Lung (tissue), 12 donors: Measurements from ENCODE around the gene APBA2. TPM values are rescaled to one million over a fixed set of nuclear protein-coding genes. Genes with fewer than 3 reads are reported as not detected.

ENCODE experiments used
- ATAC-seq: fragments of 200-7000 bp; cut with Tn5 transposase; one replicate; pipeline ENCODE4 v1.9.1; 2020; ENCODE audit warnings: moderate number of reproducible peaks; ENCODE audit not compliant: insufficient read depth, low FRiP score
- DNase-seq, 3 donors: peaks; one replicate each; pipeline ENCODE4 v3.0.0-alpha.2; 2013 to 2017
- H3K27ac ChIP-seq, 2 donors: one replicate each; pipeline ENCODE4 v1.5.1; 2013; ENCODE audit warnings: mild to moderate bottlenecking in 2 of 2, moderate library complexity in 2 of 2, control low read depth in 1 of 2, inconsistent platforms in 1 of 2, low read depth in 1 of 2, low read length in 1 of 2
- H3K27me3 ChIP-seq, 3 donors: one replicate each; pipeline ENCODE4 v1.5.1; 2013; ENCODE audit warnings: low read length in 2 of 3; ENCODE audit not compliant: control insufficient read depth in 3 of 3, insufficient read depth in 3 of 3
- H3K36me3 ChIP-seq, 4 donors: one replicate each; pipeline ENCODE4 v1.5.1; 2013; ENCODE audit warnings: low read length in 4 of 4, mild to moderate bottlenecking in 1 of 4, moderate library complexity in 1 of 4; ENCODE audit not compliant: control insufficient read depth in 4 of 4, insufficient read depth in 4 of 4
- H3K4me1 ChIP-seq, 5 donors: one replicate each; pipeline ENCODE4 v1.5.1; 2013; ENCODE audit warnings: low read length in 5 of 5, mild to moderate bottlenecking in 2 of 5, moderate library complexity in 1 of 5; ENCODE audit not compliant: control insufficient read depth in 5 of 5, insufficient read depth in 5 of 5
- H3K4me3 ChIP-seq: one replicate; pipeline ENCODE4 v1.5.1; 2013; ENCODE audit warnings: mild to moderate bottlenecking, control low read depth, moderate library complexity
- H3K9ac ChIP-seq, 2 donors: one replicate each; pipeline ENCODE4 v1.5.1; 2013; ENCODE audit warnings: low read length in 2 of 2, control low read depth in 1 of 2; ENCODE audit not compliant: insufficient read depth in 1 of 2
- H3K9me3 ChIP-seq, 4 donors: one replicate each; pipeline ENCODE4 v1.5.1; 2013; ENCODE audit warnings: low read length in 3 of 4, mild to moderate bottlenecking in 1 of 4, moderate library complexity in 1 of 4; ENCODE audit not compliant: control insufficient read depth in 4 of 4, insufficient read depth in 3 of 4
- WGBS, 2 donors: extraction: QIAGEN DNeasy Blood & Tissue Kit; methylation state at CpG; one replicate each; pipeline ENCODE4 v1.1.7; 2013; 5-methylcytosine and 5-hydroxymethylcytosine counted together
- polyA plus RNA-seq, 2 donors: library from polyadenylated mRNA; stranded (reverse); fragments of 200-250 nt; gene quantifications; one replicate each; pipeline ENCODE4 v1.2.1, GENCODE V29; 2013
- total RNA-seq, 2 donors: library from RNA; depleted of rRNA in 1 of 2; stranded (reverse); fragments of >200 nt in 1 of 2; gene quantifications; one replicate each; pipeline ENCODE4 v1.2.1, GENCODE V29; 2014 to 2021
- TF ChIP-seq, protein P1 (sequence below): IDR thresholded peaks from 2 replicates; pipeline ENCODE4 v1.5.1; 2012; ENCODE audit warnings: mild to moderate bottlenecking; ENCODE audit errors: control extremely low read depth, extremely low read depth
- donor health status: control.
- donor health status: control.
- donor health status: Bipolar disorder and iron deficiency.
- donor health status: healthy.
- donor health status: DM: yes; HTN: yes; CAD: no.

APBA2 gene
- total and polyA plus RNA-seq, 4 donors, result 1.6 to 18.3 (median 4.5) TPM

- Histone ChIP-seq H3K36me3 (no peaks in the 10 kb centered on the region), H3K9me3 (no peaks in the 10 kb centered on the region), H3K27ac (no peak overlapping the region), H3K27me3 (no peaks in the 10 kb centered on the region), H3K9ac (no peak overlapping the region), H3K4me3 (no peak overlapping the region), H3K4me1 (peaks cover 0 to 15% (median 5%) of the 10 kb centered on the region in 5 donors)
- WGBS, 2 donors, result 92 to 95% methylated on average over 32 of the region's 32 CpGs
- DNase-seq (no peak), ATAC-seq (no peak)
- TF ChIP-seq, protein P1, sequence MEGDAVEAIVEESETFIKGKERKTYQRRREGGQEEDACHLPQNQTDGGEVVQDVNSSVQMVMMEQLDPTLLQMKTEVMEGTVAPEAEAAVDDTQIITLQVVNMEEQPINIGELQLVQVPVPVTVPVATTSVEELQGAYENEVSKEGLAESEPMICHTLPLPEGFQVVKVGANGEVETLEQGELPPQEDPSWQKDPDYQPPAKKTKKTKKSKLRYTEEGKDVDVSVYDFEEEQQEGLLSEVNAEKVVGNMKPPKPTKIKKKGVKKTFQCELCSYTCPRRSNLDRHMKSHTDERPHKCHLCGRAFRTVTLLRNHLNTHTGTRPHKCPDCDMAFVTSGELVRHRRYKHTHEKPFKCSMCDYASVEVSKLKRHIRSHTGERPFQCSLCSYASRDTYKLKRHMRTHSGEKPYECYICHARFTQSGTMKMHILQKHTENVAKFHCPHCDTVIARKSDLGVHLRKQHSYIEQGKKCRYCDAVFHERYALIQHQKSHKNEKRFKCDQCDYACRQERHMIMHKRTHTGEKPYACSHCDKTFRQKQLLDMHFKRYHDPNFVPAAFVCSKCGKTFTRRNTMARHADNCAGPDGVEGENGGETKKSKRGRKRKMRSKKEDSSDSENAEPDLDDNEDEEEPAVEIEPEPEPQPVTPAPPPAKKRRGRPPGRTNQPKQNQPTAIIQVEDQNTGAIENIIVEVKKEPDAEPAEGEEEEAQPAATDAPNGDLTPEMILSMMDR, result no peak
These were observed 231.4 kb downstream of the APBA2 start for GRCh38 chr15:29116970-29117700.

DNA sequence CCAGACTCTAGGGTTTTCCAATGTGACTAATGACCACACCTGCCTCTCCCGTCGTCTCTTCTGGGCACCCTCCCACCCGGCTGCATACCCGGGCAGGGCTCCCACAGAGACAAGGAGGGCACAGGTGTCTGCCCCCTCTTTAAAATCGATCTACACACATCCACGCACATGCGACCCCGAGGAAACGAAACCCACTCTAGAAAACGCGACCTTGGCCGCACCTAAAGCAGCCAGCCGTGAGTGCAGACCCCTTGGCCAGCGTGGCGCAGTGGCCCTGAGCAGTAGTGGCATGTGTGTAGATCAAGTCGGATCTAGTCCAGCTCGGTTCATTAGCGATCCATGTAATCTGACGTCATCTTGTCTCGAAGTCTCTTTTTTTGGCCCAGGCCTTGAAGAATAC lies 232.0 kb downstream of the APBA2 start:
- TF ChIP-seq, protein P1, result no peak
- no peak for ATAC-seq
- no peaks in the 10 kb centered on the region for H3K36me3 ChIP-seq

DNA sequence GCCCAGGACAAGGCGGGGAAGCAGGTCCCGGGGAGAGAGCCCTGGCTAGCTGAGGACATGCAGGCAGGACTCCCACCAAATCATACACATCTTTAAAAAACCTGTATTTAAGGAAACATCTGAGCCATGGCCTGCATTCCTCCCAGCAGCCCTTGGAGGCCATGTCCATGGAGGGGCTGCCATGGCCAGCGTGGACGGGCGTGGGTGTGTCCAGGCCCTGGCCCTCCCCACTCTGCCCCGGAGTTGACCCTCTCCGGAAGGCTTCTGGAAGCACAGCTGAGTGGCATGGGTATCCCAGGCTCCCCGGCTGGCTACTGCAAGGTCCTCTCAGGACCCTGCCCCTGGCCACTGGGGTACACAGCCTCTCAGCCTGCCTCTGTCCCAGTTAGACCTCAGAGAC lies 234.1 kb downstream of the APBA2 start:
- Histone ChIP-seq H3K27me3 (no peaks in the 10 kb centered on the region), H3K27ac (no peak overlapping the region), H3K4me1 (peaks cover 0 to 6% (median 1%) of the 10 kb centered on the region in 5 donors), H3K9me3 (no peaks in the 10 kb centered on the region), H3K36me3 (no peaks in the 10 kb centered on the region), H3K4me3 (no peak overlapping the region), H3K9ac (no peak overlapping the region)
- TF ChIP-seq, protein P1, result no peak
- ATAC-seq (no peak), DNase-seq (no peak)
- WGBS, 2 donors, result 63 to 80% methylated on average over 8 of the region's 8 CpGs

More for the DNA sequence above, 232.0 kb downstream of the APBA2 start:
- Histone ChIP-seq H3K4me3 (no peak overlapping the region), H3K9ac (no peak overlapping the region), H3K27ac (no peak overlapping the region), H3K27me3 (no peaks in the 10 kb centered on the region), H3K9me3 (no peaks in the 10 kb centered on the region), H3K4me1 (peaks cover 0 to 15% (median 5%) of the 10 kb centered on the region in 5 donors)
- WGBS, 2 donors, result 93 to 94% methylated on average over 20 of the region's 20 CpGs
- DNase-seq, result no peak
